OCI-LY1 (cell line): ENCODE data around the gene SCLY.
A peak's percentile ranks its signal among the peaks of the same experiment; 100 is the strongest.

Experiments
- H2AFZ ChIP-seq: fragments of 200-600 bp; sonication (generic), shearing (Covaris generic); 2 replicates; pipeline ENCODE4 v1.6.0; 2014; ENCODE audit warnings: antibody characterized with exemption, mild to moderate bottlenecking, low read length
- H3F3A ChIP-seq: fragments of 200-600 bp; sonication (generic), shearing (Covaris generic); 2 replicates; pipeline ENCODE4 v1.6.0; 2014; ENCODE audit warnings: mild to moderate bottlenecking, antibody characterized with exemption, low read length, moderate library complexity; ENCODE audit not compliant: insufficient read depth
- H3K27ac ChIP-seq: fragments of 200-600 bp; sonication (generic); 2 replicates; pipeline ENCODE4 v1.5.1; 2014; ENCODE audit warnings: low read length, mixed run types, mild to moderate bottlenecking, low read depth; ENCODE audit not compliant: poor library complexity, severe bottlenecking
- H3K27me3 ChIP-seq: fragments of 200-600 bp; sonication (generic); 2 replicates; pipeline ENCODE4 v1.6.0; 2014; ENCODE audit warnings: antibody characterized with exemption, mild to moderate bottlenecking, low read length, moderate library complexity; ENCODE audit not compliant: insufficient read depth
- H3K36me3 ChIP-seq: fragments of 200-600 bp; sonication (generic); 2 replicates; pipeline ENCODE4 v1.6.1; 2014; ENCODE audit warnings: mild to moderate bottlenecking, antibody characterized with exemption, low read length, moderate library complexity, mixed read lengths; ENCODE audit not compliant: insufficient read depth
- H3K4me1 ChIP-seq: fragments of 200-600 bp; sonication (generic); 2 replicates; pipeline ENCODE4 v1.5.1; 2014; ENCODE audit warnings: mild to moderate bottlenecking, low read length, moderate library complexity; ENCODE audit not compliant: insufficient read depth, severe bottlenecking
- H3K4me2 ChIP-seq: fragments of 200-600 bp; sonication (generic), shearing (Covaris generic); 2 replicates; pipeline ENCODE4 v1.6.1; 2014; ENCODE audit warnings: low read length
- H3K4me3 ChIP-seq: fragments of 200-600 bp; sonication (generic); 2 replicates; pipeline ENCODE4 v1.5.1; 2014; ENCODE audit warnings: low read length, low read depth, mild to moderate bottlenecking, mixed read lengths; ENCODE audit not compliant: poor library complexity, severe bottlenecking
- H3K79me2 ChIP-seq: fragments of 200-600 bp; shearing (Covaris generic); 2 replicates; pipeline ENCODE4 v1.6.1; 2016; ENCODE audit warnings: mixed run types, low read length, mixed read lengths; ENCODE audit not compliant: insufficient read depth
- H3K9ac ChIP-seq: fragments of 200-600 bp; sonication (generic), shearing (Covaris generic); 2 replicates; pipeline ENCODE4 v1.6.1; 2014; ENCODE audit warnings: mild to moderate bottlenecking, low read length, mixed read lengths
- H3K9me2 ChIP-seq: fragments of 200-600 bp; sonication (generic), shearing (Covaris generic); 2 replicates; pipeline ENCODE4 v1.6.1; 2014; ENCODE audit warnings: low read depth, mild to moderate bottlenecking, low read length, mixed read lengths
- H3K9me3 ChIP-seq: fragments of 200-600 bp; shearing (Covaris generic); 2 replicates; pipeline ENCODE4 v1.6.1; 2014; ENCODE audit warnings: low read length, mixed read lengths
- H4K20me1 ChIP-seq: fragments of 200-600 bp; sonication (generic), shearing (Covaris generic); 2 replicates; pipeline ENCODE4 v1.6.0; 2016; ENCODE audit warnings: mild to moderate bottlenecking, low read length; ENCODE audit not compliant: insufficient read depth
- EZH2 ChIP-seq: fragments of 200-600 bp; sonication (generic), shearing (Covaris generic); IDR thresholded peaks from 2 replicates; pipeline ENCODE4 v1.8.0; 2017; ENCODE audit warnings: borderline replicate concordance, mixed run types, mild to moderate bottlenecking, antibody characterized with exemption, low read length, moderate library complexity, mixed read lengths
- TF ChIP-seq, protein P1 (sequence below): fragments of 200-600 bp; sonication (generic), shearing (Covaris generic); IDR thresholded peaks from 2 replicates; pipeline ENCODE4 v1.5.1; 2017; ENCODE audit warnings: mild to moderate bottlenecking, antibody characterized with exemption, low read length, moderate library complexity, mixed read lengths

Gene SCLY, protein sequence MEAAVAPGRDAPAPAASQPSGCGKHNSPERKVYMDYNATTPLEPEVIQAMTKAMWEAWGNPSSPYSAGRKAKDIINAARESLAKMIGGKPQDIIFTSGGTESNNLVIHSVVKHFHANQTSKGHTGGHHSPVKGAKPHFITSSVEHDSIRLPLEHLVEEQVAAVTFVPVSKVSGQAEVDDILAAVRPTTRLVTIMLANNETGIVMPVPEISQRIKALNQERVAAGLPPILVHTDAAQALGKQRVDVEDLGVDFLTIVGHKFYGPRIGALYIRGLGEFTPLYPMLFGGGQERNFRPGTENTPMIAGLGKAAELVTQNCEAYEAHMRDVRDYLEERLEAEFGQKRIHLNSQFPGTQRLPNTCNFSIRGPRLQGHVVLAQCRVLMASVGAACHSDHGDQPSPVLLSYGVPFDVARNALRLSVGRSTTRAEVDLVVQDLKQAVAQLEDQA

GRCh38 chr2:238060542-238061314 is at the start of gene SCLY:
TSS of gene SCLY (plus strand) at chr2:238061001. CDS start at chr2:238061055, 54 bp downstream.
- peak within 1 kb of the TSS; percentile 23; the same call in 1 of the 2 replicates for H2AFZ ChIP-seq
- H3K4me1 ChIP-seq, result peaks cover 16% of the 10 kb centered on the region
- no peaks in the 10 kb centered on the region for H3K27me3 ChIP-seq
- peak within 1 kb of the TSS; percentile 95 for H3K9ac ChIP-seq
- no peaks in the 10 kb centered on the region for H4K20me1 ChIP-seq
- H3K9me3 ChIP-seq, result no peaks in the 10 kb centered on the region
- no peak within 1 kb of the TSS for H3K27ac ChIP-seq
- no peaks in the 10 kb centered on the region for H3K9me2 ChIP-seq
- TF ChIP-seq EZH2, result no peak
- TF ChIP-seq, protein P1, sequence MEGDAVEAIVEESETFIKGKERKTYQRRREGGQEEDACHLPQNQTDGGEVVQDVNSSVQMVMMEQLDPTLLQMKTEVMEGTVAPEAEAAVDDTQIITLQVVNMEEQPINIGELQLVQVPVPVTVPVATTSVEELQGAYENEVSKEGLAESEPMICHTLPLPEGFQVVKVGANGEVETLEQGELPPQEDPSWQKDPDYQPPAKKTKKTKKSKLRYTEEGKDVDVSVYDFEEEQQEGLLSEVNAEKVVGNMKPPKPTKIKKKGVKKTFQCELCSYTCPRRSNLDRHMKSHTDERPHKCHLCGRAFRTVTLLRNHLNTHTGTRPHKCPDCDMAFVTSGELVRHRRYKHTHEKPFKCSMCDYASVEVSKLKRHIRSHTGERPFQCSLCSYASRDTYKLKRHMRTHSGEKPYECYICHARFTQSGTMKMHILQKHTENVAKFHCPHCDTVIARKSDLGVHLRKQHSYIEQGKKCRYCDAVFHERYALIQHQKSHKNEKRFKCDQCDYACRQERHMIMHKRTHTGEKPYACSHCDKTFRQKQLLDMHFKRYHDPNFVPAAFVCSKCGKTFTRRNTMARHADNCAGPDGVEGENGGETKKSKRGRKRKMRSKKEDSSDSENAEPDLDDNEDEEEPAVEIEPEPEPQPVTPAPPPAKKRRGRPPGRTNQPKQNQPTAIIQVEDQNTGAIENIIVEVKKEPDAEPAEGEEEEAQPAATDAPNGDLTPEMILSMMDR, result no peak
- no peaks in the 10 kb centered on the region for H3K79me2 ChIP-seq
- peak within 1 kb of the TSS; percentile 92 for H3K4me3 ChIP-seq
- no peaks in the 10 kb centered on the region for H3F3A ChIP-seq
- peaks cover 13% of the 10 kb centered on the region for H3K36me3 ChIP-seq
- peak within 1 kb of the TSS; percentile 93 for H3K4me2 ChIP-seq

DNA sequence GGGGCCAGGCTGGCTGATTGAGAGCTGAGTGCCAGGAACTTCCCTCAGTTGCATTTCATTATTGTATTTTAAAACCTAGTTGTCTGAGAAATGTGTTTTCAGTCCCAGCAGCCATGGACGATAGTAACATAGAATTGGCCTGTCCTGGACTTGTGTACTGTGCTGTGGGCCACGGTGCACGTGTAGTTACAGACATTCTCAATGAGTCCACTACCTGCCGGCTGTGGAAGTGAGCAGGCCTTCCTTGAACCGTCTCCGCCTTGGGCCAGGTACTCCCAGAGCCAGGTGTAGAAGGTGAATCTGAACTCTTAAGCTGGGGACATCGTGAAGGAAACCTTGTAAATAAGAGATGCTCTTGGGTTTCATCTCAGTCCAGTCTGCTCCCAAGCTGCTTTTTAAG is 47.0 kb upstream of the SCLY start:
- H3K4me1 ChIP-seq, result peaks cover 7% of the 10 kb centered on the region
- no peak overlapping the region for H3K4me2 ChIP-seq
- H3K9me2 ChIP-seq, result no peaks in the 10 kb centered on the region
- no peaks in the 10 kb centered on the region for H3F3A ChIP-seq
- H3K36me3 ChIP-seq, result no peaks in the 10 kb centered on the region
- H3K9me3 ChIP-seq, result no peaks in the 10 kb centered on the region
- no peaks in the 10 kb centered on the region for H4K20me1 ChIP-seq
- H3K27ac ChIP-seq, result no peak overlapping the region
- no peak overlapping the region for H2AFZ ChIP-seq
- no peaks in the 10 kb centered on the region for H3K27me3 ChIP-seq
- H3K79me2 ChIP-seq, result no peaks in the 10 kb centered on the region
- TF ChIP-seq, protein P1, result no peak
- TF ChIP-seq EZH2, result no peak
- no peak overlapping the region for H3K4me3 ChIP-seq
- H3K9ac ChIP-seq, result no peak overlapping the region

DNA sequence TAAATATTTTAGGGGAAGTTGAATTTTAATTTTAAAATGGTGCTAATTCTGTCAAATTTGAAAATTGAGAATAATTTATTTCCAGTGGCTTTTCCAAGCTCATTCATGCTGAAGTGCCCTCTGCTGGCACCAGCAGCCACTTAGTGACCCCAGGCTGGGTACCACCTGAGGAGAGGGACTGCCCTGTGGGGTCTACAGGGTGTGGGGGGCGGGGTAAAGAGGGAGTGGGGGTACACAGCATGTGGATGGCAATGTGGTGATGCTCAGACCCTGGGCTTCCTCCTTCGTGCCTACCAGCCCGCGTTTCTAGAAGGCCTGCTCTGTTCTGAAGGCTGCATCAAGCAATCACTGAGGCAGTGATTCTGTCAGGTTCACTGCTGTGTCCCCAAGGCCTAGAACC is 45.1 kb upstream of the SCLY start:
- no peaks in the 10 kb centered on the region for H3K4me1 ChIP-seq
- no peaks in the 10 kb centered on the region for H4K20me1 ChIP-seq
- H3K27ac ChIP-seq, result no peak overlapping the region
- H3K9me2 ChIP-seq, result no peaks in the 10 kb centered on the region
- H2AFZ ChIP-seq, result no peak overlapping the region
- H3K4me3 ChIP-seq, result no peak overlapping the region
- H3K36me3 ChIP-seq, result no peaks in the 10 kb centered on the region
- H3F3A ChIP-seq, result no peaks in the 10 kb centered on the region
- no peaks in the 10 kb centered on the region for H3K79me2 ChIP-seq
- no peak for TF ChIP-seq EZH2
- TF ChIP-seq, protein P1, result peak; percentile 33; the same call in 1 of the 2 replicates
- H3K9me3 ChIP-seq, result no peaks in the 10 kb centered on the region
- H3K4me2 ChIP-seq, result no peak overlapping the region
- H3K27me3 ChIP-seq, result no peaks in the 10 kb centered on the region
- no peak overlapping the region for H3K9ac ChIP-seq
